NCI-H748 treated with DMSO at 0.1 percent for 48 hours (cell line): ENCODE data around the gene PTPRN2.

ENCODE experiments used
- DNase-seq: peaks from one replicate; lab custom pipeline; 2025; lab: John Stamatoyannopoulos, UW

The PTPRN2 gene

DNA sequence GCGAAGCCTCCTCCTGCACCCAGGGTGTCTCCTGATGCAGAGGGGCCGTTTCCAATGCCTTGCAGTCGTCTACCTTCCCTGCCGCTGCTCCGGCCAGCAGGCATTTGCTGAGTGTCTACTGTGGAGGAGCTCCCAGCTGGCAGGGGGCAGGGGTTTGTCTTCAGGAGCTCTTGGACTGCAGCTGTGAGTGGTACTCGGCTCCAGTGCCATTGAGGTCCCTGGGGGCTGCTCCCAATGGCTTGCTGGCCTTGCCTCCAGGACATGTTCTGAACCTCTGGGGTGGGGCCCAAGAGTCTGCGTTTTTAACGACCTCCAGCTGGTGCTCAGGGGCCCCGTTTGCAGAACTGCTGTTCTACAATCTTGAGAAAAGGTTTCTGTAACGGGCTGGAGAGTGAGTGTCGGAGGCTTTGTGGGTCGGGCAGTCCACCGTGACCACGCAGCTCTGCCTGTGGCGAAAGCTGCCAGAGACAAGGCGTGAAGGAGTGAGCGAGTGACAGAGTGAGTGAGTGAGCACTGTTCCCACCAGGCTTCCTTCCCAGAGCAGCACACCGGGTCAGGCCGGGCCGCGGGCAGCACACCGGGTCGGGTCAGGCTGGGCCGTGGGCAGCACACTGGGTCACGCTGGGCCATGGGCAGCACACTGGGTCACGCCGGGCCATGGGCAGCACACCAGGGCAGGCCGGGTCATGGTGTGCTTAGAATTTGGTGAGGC is 520.2 kb downstream of the PTPRN2 start:
- no peak for DNase-seq

DNA sequence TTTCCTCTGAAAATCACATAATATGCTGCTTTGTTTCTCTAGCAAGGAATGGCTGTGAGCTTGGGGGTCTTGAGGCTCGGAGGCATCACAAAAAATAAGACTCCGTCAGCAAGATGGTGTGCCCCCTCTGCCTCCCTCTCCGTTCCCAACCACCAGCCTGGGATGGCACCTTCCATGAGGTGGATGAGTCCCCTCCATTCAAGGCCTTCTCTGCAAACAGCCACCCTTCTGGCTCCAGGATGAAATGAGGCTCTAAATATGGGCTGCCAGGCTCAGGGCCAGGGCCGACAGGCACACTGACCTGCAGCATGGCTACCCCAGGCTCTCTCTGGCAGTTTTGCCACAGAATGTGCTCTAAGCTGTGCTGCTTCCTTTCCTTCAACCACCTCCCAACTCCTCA is 521.5 kb downstream of the PTPRN2 start:
- DNase-seq, result no peak

DNA sequence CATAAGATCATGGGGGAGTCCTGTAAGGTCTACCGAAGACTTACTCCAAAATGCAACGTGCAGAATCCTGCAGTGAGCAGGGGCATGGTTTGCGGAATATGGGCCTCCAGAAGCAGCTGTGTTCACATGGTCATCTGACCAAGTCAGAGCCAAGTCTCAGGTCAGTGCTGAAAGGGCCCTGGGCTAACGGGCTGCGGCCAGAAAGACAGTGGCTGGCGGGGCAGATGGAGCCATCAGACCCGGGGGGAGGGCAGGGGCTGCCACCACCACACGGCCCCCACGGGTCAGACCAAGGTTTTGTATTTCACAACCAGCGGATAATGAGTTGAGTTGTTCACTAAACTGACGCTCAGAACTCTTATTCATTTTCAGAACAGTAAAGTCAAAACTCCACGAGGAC is 522.3 kb downstream of the PTPRN2 start:
- DNase-seq, result no peak

DNA sequence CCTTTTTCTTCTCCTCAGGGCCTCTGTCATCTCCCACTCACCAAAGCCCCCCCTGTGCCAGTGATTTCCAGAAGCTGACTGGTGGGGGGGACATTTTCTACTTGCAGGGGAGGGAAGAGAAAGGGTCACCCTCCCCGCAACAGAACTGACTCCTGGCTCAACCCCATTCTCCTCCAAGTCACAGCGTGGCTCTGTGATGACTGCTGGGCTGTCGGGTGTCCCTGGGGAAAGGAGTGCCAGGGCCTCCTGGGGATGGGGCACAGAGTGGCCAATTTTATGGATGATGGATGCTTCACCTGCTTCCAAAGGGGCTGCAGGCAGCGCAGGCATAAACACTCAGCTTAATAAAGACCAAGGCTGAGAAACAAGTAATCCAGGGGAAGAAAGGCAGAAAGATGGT is 523.0 kb downstream of the PTPRN2 start:
- DNase-seq, result no peak

DNA sequence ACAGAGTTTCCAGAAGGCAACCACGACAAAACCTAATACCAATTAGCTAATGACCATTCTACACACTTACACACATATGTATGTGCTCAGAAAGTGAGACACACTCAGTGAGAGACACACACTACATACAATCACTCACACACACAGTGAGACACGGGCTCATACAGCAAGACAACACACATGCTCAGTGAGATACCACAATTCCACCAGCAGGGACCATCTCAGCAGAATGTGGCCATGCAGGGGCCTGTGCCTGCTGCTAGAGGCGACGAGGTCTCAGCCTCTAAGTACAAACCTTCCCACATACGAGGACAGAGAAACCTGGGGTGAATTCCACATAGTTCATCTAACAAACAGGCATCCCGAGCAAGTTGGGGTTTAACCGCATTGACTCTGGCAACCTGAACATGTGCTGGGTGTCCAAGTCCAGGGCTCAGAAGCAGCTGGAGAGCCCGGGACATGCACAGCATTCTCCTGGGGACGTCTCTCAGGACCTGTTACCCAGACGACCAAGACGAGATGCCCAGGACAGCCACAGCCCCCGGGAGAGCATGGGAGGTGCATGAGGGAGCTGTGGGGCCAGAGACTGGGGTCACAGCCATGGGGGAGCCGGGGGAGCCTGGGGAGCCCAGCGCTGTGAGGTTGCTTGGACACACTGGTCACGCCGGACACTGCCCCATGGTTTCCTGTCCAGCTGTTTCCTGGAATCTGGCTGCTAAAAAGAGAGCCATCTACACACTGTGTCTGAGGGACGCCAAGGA is 523.6 kb downstream of the PTPRN2 start:
- no peak for DNase-seq

DNA sequence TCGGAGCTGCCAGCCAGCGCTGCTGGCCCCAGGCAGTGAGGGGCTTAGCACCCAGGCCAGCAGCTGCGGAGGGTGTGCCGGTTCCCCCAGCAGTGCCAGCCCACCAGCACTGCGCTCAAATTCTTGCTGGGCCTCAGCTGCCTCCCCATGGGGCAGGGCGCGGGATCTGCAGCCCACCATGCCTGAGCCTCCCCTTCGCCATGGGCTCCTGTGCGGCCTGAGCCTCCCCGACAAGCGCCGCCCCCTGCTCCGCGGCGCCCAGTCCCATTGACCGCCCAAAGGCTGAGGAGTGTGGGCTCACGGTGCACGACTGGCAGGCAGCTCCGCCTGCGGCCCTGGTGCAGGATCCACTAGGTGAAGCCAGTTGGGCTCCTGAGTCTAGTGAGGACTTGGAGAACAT is 525.0 kb downstream of the PTPRN2 start:
- DNase-seq, result no peak

DNA sequence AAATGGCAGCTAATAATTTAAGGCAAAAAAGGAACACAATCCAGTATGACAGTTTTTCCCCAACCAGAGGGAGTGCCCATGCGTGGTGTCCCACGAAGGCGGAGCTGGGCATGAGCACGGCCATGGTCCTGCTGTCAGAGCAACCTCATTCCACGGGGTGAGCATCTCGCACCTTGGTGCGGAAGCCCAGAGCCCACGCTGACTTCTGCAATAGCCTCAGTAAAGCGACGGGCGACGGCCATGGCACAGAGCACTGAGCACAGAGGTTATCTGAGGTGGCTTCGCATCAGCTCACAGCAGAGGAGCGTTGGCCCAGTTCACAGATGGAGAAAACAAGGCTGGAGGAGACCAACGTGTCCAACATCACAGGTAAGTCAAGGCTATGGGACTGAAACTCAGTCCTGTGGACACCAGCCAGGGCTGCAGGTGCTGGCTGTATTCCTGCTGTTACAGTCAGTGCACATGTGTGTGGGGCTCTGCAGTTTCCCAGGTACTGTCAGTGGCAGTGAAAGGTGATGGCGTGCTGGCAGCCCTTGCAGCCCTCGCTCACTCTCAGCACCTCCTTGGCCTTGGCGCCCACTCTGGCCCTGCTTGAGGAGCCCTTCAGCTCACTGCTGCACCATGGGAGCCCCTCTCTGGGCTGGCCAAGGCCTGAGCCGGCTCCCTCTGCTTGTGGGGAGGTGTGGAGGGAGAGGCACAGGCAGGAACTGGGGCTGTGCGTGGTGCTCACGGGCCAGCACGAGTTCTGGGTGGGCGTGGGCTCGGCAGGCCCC is 525.6 kb downstream of the PTPRN2 start:
- no peak for DNase-seq

DNA sequence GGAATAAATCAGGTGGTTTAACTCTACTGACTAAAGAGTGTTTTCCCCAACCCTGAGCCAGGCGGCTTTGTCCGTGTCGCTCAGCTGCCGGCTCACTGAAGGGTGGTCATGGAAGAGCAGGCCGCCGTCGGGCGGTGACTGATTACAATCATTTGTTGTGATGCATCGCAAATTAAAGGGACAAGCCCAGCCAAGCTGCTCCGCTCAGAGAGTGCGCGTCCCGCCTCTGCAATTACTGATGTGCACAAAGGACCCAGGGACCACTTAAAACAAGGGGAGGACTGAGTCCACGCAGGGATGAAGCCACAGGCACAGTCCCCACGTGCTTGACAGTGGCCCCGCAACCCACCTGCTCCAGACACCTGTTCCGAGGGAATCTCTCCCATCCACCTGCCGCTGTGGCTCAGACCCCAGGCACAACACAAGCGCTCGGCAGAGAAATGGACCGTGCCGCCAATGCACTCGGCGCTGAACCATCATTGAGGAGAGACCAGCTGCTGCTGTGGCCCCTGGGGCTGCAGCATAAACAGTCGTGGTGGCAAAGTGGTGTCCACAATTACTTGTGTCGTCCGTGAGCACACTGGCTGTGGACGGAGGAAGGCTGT is 526.5 kb downstream of the PTPRN2 start:
- no peak for DNase-seq

DNA sequence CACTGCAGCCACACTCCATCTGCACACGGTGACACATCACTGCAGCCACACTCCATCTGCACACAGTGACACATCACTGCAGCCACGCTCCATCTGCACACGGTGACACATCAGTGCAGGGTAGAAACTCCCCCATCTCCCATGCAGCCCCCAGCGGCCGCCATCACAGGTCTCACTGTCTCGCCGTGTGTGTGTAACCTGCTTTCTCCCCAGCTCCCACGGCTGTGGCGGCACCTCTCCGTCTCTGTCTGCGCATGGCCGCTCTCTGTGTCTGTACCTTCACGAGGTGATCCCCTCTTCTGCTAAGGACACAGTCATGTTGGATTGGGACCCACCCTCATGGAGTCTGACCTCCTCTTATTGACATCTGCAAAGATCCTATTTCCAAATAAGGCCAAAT is 527.4 kb downstream of the PTPRN2 start:
- no peak for DNase-seq

DNA sequence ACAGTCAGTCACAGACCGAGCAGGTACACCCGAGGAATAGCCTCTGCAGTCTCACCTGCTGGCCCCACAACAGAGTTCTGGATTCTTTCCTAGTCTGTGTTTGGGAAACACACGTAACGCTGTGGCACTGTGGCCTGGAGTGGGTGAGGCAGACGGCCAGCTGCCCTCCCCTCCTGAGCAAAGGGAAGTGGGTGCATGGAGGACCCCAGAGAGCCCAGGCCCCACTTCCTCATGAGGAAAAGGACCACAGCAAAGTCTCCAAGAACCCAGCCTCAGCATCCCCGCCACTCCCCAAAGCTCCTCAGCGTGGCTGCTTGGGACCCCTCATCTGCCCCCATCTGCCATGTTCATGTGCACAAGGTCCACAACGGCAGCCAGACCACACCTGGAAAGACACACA is 530.2 kb downstream of the PTPRN2 start:
- no peak for DNase-seq

DNA sequence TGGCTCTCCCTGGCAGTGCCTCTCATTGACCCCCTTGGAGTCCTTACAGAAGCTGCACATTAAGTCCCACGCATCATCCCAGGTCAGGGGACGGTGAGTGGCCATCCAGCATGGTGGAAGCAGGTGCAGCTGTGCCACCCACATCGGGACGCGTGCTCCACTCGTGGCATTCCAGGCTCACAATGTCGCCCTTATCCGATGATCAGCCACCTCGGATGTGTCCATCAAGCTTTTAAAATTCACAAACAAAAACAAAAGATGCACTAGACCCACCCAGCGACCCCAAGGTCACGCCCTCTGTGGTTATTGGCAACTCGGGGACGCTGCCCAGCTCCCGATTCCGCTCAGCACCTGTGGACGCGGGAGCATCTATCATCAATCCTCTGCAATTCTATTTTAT is 530.9 kb downstream of the PTPRN2 start:
- no peak for DNase-seq

DNA sequence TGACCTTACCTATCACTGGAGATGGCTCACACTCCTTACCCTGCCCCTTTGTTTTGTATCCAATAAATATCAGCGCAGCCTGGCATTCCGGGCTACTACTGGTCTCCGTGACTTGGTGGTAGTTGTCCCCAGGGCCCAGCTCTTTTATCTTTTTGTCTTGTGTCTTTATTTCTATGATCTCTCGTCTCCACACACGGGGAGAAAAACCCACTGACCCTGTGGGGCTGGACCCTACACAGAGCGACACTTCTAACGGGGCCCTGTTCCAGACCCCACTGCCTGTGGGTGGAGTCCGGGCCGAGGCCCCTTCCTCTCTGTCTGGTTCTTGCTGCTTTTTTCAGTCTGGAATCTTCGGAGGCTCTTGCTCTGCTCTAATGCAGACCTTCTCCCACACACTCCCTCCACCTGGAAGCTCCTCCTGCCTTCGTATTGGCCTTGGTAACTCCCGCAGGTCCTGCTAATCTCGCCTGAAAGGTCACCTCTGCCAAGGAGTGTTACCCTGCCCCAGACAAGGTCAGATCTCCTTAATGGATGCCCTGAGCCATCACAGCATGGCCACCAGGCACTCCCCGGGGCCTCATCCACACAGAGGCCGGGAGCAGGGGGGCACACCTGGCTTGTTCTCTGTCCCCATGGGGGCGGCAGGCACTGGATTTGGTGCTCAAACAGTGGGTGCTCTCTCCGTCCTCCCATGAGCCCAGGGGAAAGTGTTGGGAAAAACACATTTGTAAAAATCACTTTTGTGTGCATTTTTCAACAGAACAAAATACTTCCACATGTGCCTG is 531.7 kb downstream of the PTPRN2 start:
- DNase-seq, result no peak

DNA sequence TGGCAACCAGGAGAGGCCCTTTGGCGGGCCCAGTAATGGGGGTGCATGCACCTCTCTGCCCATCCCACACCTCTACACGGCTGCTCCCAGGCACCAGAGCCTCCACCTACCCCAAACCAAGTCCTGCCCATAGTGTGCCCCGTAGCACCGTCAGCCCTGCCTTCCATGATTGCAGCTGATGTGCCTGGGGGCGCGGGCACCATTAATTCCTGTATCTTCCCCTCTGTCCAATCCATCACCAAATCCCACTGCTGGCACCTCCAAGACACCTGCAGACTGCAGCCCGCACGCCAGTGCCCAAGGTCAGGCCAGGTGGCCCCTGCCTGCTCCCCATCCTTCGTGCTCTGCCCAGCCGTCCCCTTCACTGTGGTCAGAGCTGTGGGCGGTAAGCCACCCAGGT is 533.0 kb downstream of the PTPRN2 start:
- no peak for DNase-seq

DNA sequence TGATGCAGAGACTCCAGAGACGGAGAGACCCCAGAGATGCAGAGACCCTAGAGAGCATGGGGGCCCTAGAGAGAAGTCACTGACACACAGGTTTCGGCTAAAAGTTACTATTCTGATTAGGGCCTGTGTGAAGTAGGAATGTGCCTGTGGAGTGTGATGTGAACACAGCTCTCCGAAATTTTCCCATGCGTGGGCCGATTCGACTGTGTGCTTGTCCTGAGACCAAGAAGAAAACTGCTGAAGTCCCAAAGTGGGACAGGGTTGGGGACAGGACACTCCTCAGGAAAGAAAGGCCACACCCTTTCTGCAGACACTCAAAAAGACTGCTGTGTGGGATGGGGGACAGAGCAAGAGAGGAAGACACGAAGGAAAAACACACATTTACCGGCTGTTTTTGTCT is 533.5 kb downstream of the PTPRN2 start:
- DNase-seq, result no peak

DNA sequence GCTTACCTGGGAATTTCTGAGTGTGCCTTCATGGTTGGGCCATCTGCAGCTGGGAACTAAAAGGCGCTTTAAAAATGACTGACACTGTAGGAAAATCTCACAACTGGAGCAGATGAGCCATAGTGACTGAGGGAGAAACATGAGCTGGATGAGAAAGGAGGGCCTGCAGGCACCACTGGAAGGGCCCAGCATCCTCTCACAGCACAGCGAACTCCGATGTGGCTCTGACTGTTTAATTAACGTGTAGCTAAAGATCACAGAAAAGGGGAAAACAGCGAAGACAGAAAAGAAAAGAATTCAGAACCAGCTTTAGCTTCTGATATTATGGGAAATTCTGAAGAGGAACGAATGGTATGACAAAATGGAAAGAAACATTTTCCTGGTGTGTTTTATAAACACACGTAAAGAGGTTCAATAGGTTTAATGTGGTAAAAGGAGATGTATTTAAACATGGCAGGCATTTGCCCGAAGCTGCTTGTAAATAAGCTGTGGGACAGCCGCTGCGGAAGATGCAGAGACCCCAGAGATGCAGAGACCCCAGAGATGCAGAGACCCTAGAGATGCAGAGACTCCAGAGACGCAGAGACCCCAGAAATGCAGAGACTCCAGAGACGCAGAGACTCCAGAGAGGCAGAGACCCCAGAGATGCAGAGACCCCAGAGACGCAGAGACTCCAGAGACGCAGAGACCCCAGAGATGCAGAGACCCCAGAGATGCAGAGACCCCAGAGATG is 534.3 kb downstream of the PTPRN2 start:
- no peak for DNase-seq

DNA sequence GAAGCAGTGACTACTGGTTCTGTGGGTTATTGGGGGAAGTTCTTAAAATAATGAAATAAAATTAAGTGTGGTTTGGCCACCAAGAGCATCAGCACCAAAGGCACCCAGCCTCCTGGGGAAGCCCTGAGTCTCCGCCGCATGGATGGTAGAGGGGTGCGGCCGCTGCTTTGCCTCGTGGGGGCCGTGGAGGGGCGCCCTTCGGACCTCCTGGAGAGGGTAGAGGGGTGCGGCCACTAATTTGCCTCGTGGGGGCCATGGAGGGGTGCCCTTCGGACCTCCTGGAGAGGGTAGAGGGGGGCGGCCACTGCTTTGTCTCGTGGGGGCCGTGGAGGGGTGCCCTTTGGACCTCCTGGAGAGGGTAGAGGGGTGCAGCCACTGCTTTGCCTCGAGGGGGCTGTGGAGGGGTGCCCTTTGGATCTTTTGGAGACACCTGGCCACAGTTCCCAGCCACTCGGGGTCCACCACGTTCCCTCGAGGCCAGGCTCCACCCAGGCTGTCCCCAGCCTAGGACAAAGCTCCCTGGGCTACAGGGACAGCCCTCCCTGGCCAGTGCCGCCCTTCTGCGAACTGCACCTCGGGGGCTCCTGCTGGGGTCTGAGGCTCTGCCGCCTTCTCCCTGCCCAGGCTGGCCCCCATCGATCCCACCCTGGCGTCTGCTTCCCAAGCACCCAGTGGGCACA is 535.1 kb downstream of the PTPRN2 start:
- DNase-seq, result no peak

DNA sequence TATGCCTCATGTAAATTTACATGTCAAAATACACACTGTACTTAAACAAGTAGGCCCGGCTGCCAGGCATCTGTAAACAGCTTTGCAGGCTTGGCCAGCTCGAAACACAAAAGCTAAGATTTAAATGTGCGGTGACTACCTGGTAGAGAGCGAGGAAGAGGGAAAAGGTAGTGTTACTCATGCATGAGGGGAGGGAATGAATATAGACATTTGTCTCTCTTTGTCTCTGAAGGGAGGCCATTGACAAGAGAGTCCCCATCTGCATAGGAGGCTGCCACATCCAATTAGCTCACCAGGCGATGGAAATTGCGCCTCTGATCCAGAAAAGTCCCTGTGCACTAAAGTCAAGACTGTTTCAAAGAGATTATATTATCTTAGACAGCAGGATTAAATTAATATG is 535.8 kb downstream of the PTPRN2 start:
- DNase-seq, result no peak

DNA sequence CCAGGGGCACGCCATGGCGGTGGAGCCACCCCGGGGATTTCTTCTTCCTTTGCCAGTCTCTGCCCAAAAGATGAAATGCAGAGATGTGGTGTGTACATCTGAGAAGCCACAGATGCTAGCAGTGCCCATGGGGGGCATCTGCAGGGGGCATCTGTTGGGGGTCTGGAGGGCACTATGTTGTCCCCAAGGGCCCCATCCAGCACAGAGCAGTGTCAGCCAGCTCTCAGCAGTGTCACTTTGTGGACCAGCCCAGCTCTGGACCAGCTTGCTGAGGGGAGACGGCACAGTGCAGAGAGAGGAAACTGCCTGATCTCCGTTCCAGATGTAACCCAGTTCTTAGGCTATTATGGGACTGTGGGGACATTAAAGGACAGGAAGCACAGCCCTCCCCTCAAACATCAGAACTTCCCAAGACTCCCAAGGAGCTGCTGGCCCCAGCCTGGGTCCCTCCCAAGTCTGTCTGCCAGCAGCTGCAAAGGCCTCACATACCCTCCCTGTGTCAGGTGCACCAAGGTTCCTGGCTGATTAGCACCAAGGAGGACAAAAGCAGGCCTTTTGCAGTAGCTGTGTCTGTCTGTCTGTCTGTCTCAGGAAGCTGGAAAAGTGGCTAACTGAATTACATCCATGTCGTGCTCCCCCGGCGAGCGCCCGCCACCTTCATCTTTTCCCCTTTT is 536.5 kb downstream of the PTPRN2 start:
- DNase-seq, result no peak

DNA sequence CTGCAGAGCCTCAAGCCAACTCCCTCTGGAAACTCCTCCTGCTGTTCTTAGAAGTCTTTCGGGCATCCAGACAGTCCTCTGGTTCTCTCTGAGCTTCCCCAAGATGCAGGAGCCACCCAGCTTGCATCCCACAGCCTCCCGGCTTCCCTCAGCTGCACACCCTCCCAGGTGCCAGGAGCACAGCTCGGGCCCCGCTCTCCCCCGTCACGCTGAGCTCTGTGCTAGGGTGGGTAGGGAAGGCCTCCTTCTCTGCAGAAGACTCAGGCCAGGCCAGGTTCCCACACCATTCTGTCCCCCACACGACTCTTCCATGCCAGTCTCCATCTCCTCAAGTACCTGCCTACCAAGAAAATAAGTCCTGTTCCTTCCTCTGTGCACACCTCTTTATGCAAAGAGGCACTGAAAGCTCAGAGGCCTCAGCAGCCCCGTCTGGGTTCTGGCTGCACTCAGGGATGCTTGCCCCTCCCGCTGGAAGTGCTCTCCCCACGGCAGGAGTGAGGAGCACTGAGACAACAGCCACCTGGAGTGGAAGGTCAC is 537.1 kb downstream of the PTPRN2 start:
- no peak for DNase-seq

DNA sequence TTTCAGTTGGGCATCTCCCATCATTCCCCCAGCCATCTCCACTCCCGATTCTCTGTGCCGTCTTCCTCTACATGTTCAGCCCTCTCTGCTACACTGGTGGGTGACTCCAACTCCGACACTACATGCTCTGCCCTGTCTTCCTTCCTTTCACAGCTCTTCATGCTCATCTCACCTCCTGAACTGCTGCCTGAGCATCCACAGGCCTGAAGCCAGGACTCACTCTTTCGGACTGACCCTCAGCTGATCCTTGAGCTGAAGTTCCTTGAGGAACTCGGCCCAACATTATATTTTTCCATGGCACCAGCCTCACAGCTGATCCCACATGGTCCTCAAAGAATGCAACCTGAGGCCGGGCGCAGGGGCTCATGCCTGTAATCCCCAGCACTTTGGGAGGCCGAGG is 538.4 kb downstream of the PTPRN2 start:
- no peak for DNase-seq
